PC-9 (cell line): ENCODE results near the gene CAND1. TPM values are rescaled to one million over a fixed set of nuclear protein-coding genes. Genes with fewer than 3 reads are reported as not detected.

Experiments used
- BruUV-seq: library from RNA; stranded (reverse); fragments of 400-500 nt; replicated peaks from 2 replicates; lab custom pipeline; 2021; lab: Mats Ljungman, UMichigan
- CTCF ChIA-PET: fragments of 300-600 bp; sonication (Branson Sonifier 250); formaldehyde crosslinking; loops from one replicate; lab custom pipeline; 2022; ENCODE audit warnings: antibody characterized with exemption; lab: Charles Lee
- POLR2A ChIA-PET: fragments of 300-600 bp; sonication (Branson Sonifier 250); formaldehyde crosslinking; loops from one replicate; lab custom pipeline; 2022; ENCODE audit warnings: antibody characterized with exemption; ENCODE audit not compliant: unreplicated experiment; lab: Charles Lee
- DNase-seq, 2 experiments: peaks; one replicate each; pipeline versions ENCODE4 v3.0.0 to v3.0.0-alpha.2; 2015 to 2022; ENCODE audit warnings: mixed read lengths in 1 of 2
- H2AFZ ChIP-seq: fragments of 200-600 bp; sonication (generic); 2 replicates; pipeline ENCODE4 v1.8.1; 2017; ENCODE audit warnings: antibody characterized with exemption
- H3F3A ChIP-seq: fragments of 200-600 bp; sonication (generic); 2 replicates; pipeline ENCODE4 v1.8.1; 2017; ENCODE audit warnings: antibody characterized with exemption, mild to moderate bottlenecking, low read depth; ENCODE audit not compliant: insufficient read depth
- H3K27ac ChIP-seq: fragments of 200-600 bp; sonication (generic); 2 replicates; pipeline ENCODE4 v1.6.1; 2016; ENCODE audit warnings: mixed run types
- H3K27me3 ChIP-seq: fragments of 200-600 bp; sonication (generic); 2 replicates; pipeline ENCODE4 v1.6.1; 2016; ENCODE audit warnings: low read depth, mixed run types; ENCODE audit not compliant: insufficient read depth
- H3K36me3 ChIP-seq: fragments of 200-600 bp; sonication (generic); 2 replicates; pipeline ENCODE4 v1.6.1; 2016; ENCODE audit warnings: low read depth, mixed run types
- H3K4me1 ChIP-seq: fragments of 200-600 bp; sonication (generic); replicated peaks from 2 replicates; pipeline ENCODE4 v1.6.1; 2016; ENCODE audit warnings: mixed run types; ENCODE audit not compliant: insufficient read depth
- H3K4me2 ChIP-seq: fragments of 200-600 bp; sonication (generic); 2 replicates; pipeline ENCODE4 v1.6.1; 2017; ENCODE audit warnings: mixed run types
- H3K4me3 ChIP-seq: fragments of 200-600 bp; sonication (generic); 2 replicates; pipeline ENCODE4 v1.6.1; 2016; ENCODE audit warnings: mixed run types
- H3K79me2 ChIP-seq: fragments of 200-600 bp; sonication (generic); 2 replicates; pipeline ENCODE4 v1.6.1; 2017; ENCODE audit warnings: low read depth, mixed run types
- H3K9me2 ChIP-seq: fragments of 200-600 bp; sonication (generic); 2 replicates; pipeline ENCODE4 v1.8.1; 2017; ENCODE audit warnings: mild to moderate bottlenecking; ENCODE audit not compliant: insufficient read depth
- H3K9me3 ChIP-seq: fragments of 200-600 bp; sonication (generic); 2 replicates; pipeline ENCODE4 v1.8.1; 2016; ENCODE audit warnings: low read depth; ENCODE audit not compliant: insufficient read depth
- H4K20me1 ChIP-seq: fragments of 200-600 bp; sonication (generic); 2 replicates; pipeline ENCODE4 v1.8.1; 2017; ENCODE audit not compliant: insufficient read depth
- EZH2 ChIP-seq: fragments of 200-600 bp; sonication (generic); IDR thresholded peaks from 2 replicates; pipeline ENCODE4 v1.8.0; 2017; ENCODE audit warnings: antibody characterized with exemption, low read depth
- intact Hi-C: fragments of 100-400 bp; cut with micrococcal nuclease; formaldehyde crosslinking; loops from one replicate; pipeline ENCODE4 v1.10.0; 2022; ENCODE audit not compliant: unreplicated experiment
- total RNA-seq: library from RNA; stranded (reverse); gene quantifications from 2 replicates; pipeline ENCODE4 v1.2.3, GENCODE V29; 2021
- TF ChIP-seq, protein P1 (sequence below): fragments of 200-600 bp; sonication (generic); conservative IDR thresholded peaks from 2 replicates; pipeline ENCODE4 v1.6.1; 2017; ENCODE audit warnings: mixed run types, antibody characterized with exemption, mild to moderate bottlenecking, moderate library complexity

CAND1 gene
- total RNA-seq, 1 experiment from 2014 or later, result 169 TPM

DNA sequence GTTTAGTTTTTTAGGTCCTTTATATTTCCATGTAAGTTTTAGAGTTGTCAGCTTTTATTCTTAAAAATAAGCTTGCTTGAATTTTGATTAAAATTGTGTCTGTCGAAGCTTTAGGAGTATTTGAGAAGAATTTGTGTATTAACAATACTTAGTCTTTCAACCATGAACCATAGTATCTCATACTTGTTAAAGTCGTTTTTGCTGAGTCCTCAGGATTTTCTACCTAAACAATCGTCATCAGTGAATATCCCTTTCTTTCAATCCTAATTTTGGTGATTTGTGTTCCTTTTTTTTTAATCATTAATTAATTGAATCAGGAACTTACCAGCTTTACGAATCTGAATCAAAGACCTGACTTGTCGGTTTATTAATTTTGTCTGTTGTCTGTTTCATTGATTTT lies 18.2 kb downstream of the CAND1 start:
- DNase-seq, result no peak
- intact Hi-C loops, result no loop called here

DNA sequence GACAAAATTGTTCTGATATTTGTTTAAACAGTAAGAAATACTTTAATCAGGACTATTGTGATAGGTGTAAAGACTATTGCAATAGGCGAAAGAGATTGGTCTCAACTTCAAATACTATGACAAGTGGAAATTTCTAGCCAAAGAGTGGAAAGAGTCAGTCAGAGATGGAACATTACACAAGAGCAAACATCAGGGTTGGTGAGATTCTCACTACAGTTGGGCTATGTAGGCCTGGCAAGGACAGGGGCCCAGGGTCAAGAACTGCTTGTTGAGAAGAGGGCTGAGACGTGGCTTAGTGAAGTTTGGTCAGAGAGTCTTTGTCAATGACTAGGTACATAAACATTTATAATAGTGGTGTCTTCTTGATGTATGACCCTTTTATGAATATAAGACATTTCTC lies 19.4 kb downstream of the CAND1 start:
- H3K4me3 ChIP-seq, result no peak overlapping the region
- no peaks in the 10 kb centered on the region for H3K27me3 ChIP-seq
- ChIA-PET CTCF (no interaction called here), POLR2A (no interaction called here)
- H3K27ac ChIP-seq, result no peak overlapping the region
- no peaks in the 10 kb centered on the region for H3K9me2 ChIP-seq
- peaks cover 34% of the 10 kb centered on the region for H4K20me1 ChIP-seq
- no peak overlapping the region for H3K4me2 ChIP-seq
- peaks cover 16% of the 10 kb centered on the region; the same call in 1 of the 2 replicates for H3F3A ChIP-seq
- intact Hi-C loops, result no loop called here
- H3K79me2 ChIP-seq, result peaks cover 94% of the 10 kb centered on the region
- no peak overlapping the region for H2AFZ ChIP-seq
- peaks cover 31% of the 10 kb centered on the region for H3K36me3 ChIP-seq
- DNase-seq, result no peak
- BruUV-seq, result no TSS peak
- no peaks in the 10 kb centered on the region for H3K4me1 ChIP-seq
- H3K9me3 ChIP-seq, result no peaks in the 10 kb centered on the region
- TF ChIP-seq, protein P1, sequence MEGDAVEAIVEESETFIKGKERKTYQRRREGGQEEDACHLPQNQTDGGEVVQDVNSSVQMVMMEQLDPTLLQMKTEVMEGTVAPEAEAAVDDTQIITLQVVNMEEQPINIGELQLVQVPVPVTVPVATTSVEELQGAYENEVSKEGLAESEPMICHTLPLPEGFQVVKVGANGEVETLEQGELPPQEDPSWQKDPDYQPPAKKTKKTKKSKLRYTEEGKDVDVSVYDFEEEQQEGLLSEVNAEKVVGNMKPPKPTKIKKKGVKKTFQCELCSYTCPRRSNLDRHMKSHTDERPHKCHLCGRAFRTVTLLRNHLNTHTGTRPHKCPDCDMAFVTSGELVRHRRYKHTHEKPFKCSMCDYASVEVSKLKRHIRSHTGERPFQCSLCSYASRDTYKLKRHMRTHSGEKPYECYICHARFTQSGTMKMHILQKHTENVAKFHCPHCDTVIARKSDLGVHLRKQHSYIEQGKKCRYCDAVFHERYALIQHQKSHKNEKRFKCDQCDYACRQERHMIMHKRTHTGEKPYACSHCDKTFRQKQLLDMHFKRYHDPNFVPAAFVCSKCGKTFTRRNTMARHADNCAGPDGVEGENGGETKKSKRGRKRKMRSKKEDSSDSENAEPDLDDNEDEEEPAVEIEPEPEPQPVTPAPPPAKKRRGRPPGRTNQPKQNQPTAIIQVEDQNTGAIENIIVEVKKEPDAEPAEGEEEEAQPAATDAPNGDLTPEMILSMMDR, result no peak
- no peak for TF ChIP-seq EZH2

More for the DNA sequence above, 18.2 kb downstream of the CAND1 start:
- peaks cover 24% of the 10 kb centered on the region for H3K36me3 ChIP-seq
- no peak overlapping the region for H3K27ac ChIP-seq
- no TSS peak for BruUV-seq
- POLR2A ChIA-PET, result interaction anchor here (0.5 kb wide), 1 partner anchor 72 kb away, joined by 3 read pairs; no protein-coding TSS in a partner anchor
- H3K4me2 ChIP-seq, result no peak overlapping the region
- TF ChIP-seq EZH2, result no peak
- TF ChIP-seq, protein P1, result no peak
- CTCF ChIA-PET, result no interaction called here
- no peak overlapping the region for H3K4me3 ChIP-seq
- H3K27me3 ChIP-seq, result no peaks in the 10 kb centered on the region
- 0 out of 2 replicates have a peak, but pooled peaks cover 9% of the 10 kb centered on the region for H3F3A ChIP-seq
- H3K79me2 ChIP-seq, result peaks cover 96% of the 10 kb centered on the region
- H3K4me1 ChIP-seq, result no peaks in the 10 kb centered on the region
- H4K20me1 ChIP-seq, result peaks cover 31% of the 10 kb centered on the region
- H3K9me3 ChIP-seq, result no peaks in the 10 kb centered on the region
- H3K9me2 ChIP-seq, result no peaks in the 10 kb centered on the region
- no peak overlapping the region for H2AFZ ChIP-seq

DNA sequence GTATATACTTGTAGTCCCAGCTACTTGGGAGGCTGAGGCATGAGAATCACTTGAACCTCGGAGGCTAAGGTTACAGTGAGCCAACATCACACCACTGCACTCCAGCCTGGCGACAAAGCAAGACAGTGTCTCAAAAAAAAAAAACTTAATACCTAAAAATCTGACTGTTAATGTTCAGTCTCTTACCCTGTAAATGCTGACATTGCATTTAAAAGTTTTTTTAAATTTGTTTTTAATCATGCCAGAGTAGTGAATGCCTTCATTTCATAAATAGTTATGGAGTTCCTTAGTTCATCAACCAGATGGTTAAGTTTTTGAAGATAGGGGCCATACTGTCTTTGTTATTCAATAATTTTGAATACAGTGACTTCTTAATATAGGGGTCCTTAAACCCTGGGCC lies 21.2 kb downstream of the CAND1 start:
- H3K9me2 ChIP-seq, result no peaks in the 10 kb centered on the region
- intact Hi-C loops, result no loop called here
- no peak overlapping the region for H3K27ac ChIP-seq

More for the DNA sequence above, 21.2 kb downstream of the CAND1 start:
- Histone ChIP-seq H3K4me2 (no peak overlapping the region), H3F3A (peaks cover 10% of the 10 kb centered on the region; the same call in 1 of the 2 replicates), H4K20me1 (peaks cover 36% of the 10 kb centered on the region), H3K4me3 (no peak overlapping the region), H2AFZ (no peak overlapping the region), H3K36me3 (peaks cover 32% of the 10 kb centered on the region), H3K79me2 (peaks cover 83% of the 10 kb centered on the region), H3K9me3 (no peaks in the 10 kb centered on the region), H3K4me1 (no peaks in the 10 kb centered on the region), H3K27me3 (no peaks in the 10 kb centered on the region)
- BruUV-seq, result no TSS peak
- no peak for DNase-seq
- TF ChIP-seq, protein P1, result no peak
- TF ChIP-seq EZH2, result no peak
- ChIA-PET POLR2A (no interaction called here), CTCF (no interaction called here)
